CD4-positive, alpha-beta T cell (primary cell): ENCODE results near the gene BRINP3. TPM values are rescaled to one million over a fixed set of nuclear protein-coding genes. Genes with fewer than 3 reads are reported as not detected.

Source experiments
- ATAC-seq: fragments of 200-7000 bp; cut with Tn5 transposase; one replicate; pipeline ENCODE4 v1.10.0; 2022; ENCODE audit warnings: mild to moderate bottlenecking; ENCODE audit not compliant: poor library complexity
- CTCF ChIA-PET: fragments of 350-600 bp; sonication (Branson Sonifier 250); formaldehyde crosslinking; loops from one replicate; lab custom pipeline; 2021; ENCODE audit warnings: antibody characterized with exemption, inconsistent platforms; lab: Charles Lee
- POLR2A ChIA-PET: fragments of 350-600 bp; sonication (Branson Sonifier 250); formaldehyde crosslinking; loops from one replicate; lab custom pipeline; 2021; ENCODE audit warnings: antibody characterized with exemption, inconsistent platforms; lab: Charles Lee
- DNase-seq, 14 experiments: peaks; one replicate each; pipeline ENCODE4 v3.0.0-alpha.2; 2013 to 2020; ENCODE audit warnings: mixed read lengths in 2 of 14
- H3K27ac ChIP-seq, 2 donors: one replicate each; pipeline versions ENCODE4 v1.5.1 to v1.7.0; 2013; ENCODE audit warnings: low read length in 2 of 2, low read depth in 1 of 2, mild to moderate bottlenecking in 1 of 2
- H3K27me3 ChIP-seq, 2 experiments: 1 replicate in 1 of 2; 2 replicates in 1 of 2; pipeline versions ENCODE4 v1.6.1 to v1.7.0; 2013; ENCODE audit warnings: low read length in 2 of 2, control low read depth in 1 of 2, mild to moderate bottlenecking in 1 of 2, moderate library complexity in 1 of 2; ENCODE audit not compliant: insufficient read depth in 2 of 2, control insufficient read depth in 1 of 2
- H3K36me3 ChIP-seq: one replicate; pipeline ENCODE4 v1.6.1; 2013; ENCODE audit warnings: low read length, control low read depth; ENCODE audit not compliant: insufficient read depth
- H3K4me1 ChIP-seq: one replicate; pipeline ENCODE4 v1.6.1; 2013; ENCODE audit warnings: low read length, control low read depth; ENCODE audit not compliant: insufficient read depth
- H3K4me3 ChIP-seq: one replicate; pipeline ENCODE4 v1.5.1; 2013; ENCODE audit warnings: mild to moderate bottlenecking, low read length, moderate library complexity
- H3K9me3 ChIP-seq, 2 experiments: 1 replicate in 1 of 2; 2 replicates in 1 of 2; pipeline versions ENCODE4 v1.6.1 to v1.7.0; 2013; ENCODE audit warnings: low read length in 2 of 2, mild to moderate bottlenecking in 2 of 2, control low read depth in 1 of 2, moderate library complexity in 1 of 2; ENCODE audit not compliant: control insufficient read depth in 1 of 2, insufficient read depth in 1 of 2
- H3K27ac Mint-ChIP-seq: one replicate; pipeline ENCODE4 v1.8.0; 2020; ENCODE audit warnings: mixed read lengths
- H3K27me3 Mint-ChIP-seq: one replicate; pipeline ENCODE4 v1.8.0; 2021; ENCODE audit warnings: mixed read lengths
- H3K36me3 Mint-ChIP-seq: one replicate; pipeline ENCODE4 v1.8.0; 2021; ENCODE audit warnings: low read depth, mixed read lengths
- H3K4me1 Mint-ChIP-seq: one replicate; pipeline ENCODE4 v1.8.0; 2021; ENCODE audit warnings: low read depth, mixed read lengths
- H3K4me3 Mint-ChIP-seq: one replicate; pipeline ENCODE4 v1.8.0; 2020; ENCODE audit warnings: mild to moderate bottlenecking, mixed read lengths
- H3K9me3 Mint-ChIP-seq: one replicate; pipeline ENCODE4 v1.8.0; 2020; ENCODE audit warnings: mixed read lengths
- intact Hi-C, 2 experiments: fragments of 100-400 bp; cut with DNase I in 1 of 2; cut with micrococcal nuclease in 1 of 2; formaldehyde crosslinking; loops; one replicate each; pipeline versions ENCODE4 v1.15.1 to v1.9.0; 2023 to 2025; cut with DNase I, micrococcal nuclease
- total RNA-seq, 174 experiments: library from RNA in 2 of 174; stranded (reverse) in 2 of 174; gene quantifications; one replicate each; pipeline ENCODE4 v1.2.3 and lab custom pipeline; 2021 to 2026
- TF ChIP-seq, protein P1 (sequence below): fragments of 200-600 bp; IDR thresholded peaks from one replicate; pipeline ENCODE4 v1.8.0; 2022; ENCODE audit warnings: antibody characterized with exemption, mild to moderate bottlenecking

Gene BRINP3
- total RNA-seq, 2 experiments from 2014 or later = not detected

DNA sequence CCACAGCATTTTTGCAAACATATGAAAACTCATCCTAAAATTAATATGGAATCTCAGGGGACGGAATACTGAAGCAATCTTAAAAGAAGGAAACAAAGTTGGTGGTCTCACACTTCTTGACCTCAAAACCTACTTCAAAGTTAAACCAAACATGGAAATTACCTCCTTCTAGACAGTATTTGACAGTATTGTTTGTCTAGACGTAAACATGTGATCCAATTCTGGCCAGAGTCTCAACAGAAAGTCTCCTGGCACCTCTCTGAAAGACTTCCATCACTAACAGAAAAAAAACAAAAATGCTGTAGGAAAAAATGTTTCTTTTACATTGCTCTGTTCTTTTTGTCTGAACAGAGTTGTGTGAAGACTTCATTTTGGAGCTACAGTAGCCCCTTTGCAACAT lies 99.7 kb downstream of the BRINP3 start:
- TF ChIP-seq, protein P1, sequence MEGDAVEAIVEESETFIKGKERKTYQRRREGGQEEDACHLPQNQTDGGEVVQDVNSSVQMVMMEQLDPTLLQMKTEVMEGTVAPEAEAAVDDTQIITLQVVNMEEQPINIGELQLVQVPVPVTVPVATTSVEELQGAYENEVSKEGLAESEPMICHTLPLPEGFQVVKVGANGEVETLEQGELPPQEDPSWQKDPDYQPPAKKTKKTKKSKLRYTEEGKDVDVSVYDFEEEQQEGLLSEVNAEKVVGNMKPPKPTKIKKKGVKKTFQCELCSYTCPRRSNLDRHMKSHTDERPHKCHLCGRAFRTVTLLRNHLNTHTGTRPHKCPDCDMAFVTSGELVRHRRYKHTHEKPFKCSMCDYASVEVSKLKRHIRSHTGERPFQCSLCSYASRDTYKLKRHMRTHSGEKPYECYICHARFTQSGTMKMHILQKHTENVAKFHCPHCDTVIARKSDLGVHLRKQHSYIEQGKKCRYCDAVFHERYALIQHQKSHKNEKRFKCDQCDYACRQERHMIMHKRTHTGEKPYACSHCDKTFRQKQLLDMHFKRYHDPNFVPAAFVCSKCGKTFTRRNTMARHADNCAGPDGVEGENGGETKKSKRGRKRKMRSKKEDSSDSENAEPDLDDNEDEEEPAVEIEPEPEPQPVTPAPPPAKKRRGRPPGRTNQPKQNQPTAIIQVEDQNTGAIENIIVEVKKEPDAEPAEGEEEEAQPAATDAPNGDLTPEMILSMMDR = no peak
- no peaks in the 10 kb centered on the region for H3K4me1 ChIP-seq
- H3K9me3 Mint-ChIP-seq = peaks cover 7% of the 10 kb centered on the region
- no peaks in the 10 kb centered on the region for H3K36me3 Mint-ChIP-seq
- ATAC-seq (no peak), DNase-seq (no peak)
- no peaks in the 10 kb centered on the region for H3K27me3 Mint-ChIP-seq
- intact Hi-C loops = no loop called here
- no peak overlapping the region for H3K4me3 Mint-ChIP-seq
- H3K27ac Mint-ChIP-seq = no peak overlapping the region
- ChIA-PET POLR2A (no interaction called here), CTCF (no interaction called here)
- no peak overlapping the region for H3K27ac ChIP-seq
- H3K27me3 ChIP-seq = no peaks in the 10 kb centered on the region
- H3K4me3 ChIP-seq = no peak overlapping the region
- H3K9me3 ChIP-seq = peaks cover 0 to 5% of the 10 kb centered on the region in 2 experiments
- H3K4me1 Mint-ChIP-seq = no peaks in the 10 kb centered on the region
- H3K36me3 ChIP-seq = no peaks in the 10 kb centered on the region

DNA sequence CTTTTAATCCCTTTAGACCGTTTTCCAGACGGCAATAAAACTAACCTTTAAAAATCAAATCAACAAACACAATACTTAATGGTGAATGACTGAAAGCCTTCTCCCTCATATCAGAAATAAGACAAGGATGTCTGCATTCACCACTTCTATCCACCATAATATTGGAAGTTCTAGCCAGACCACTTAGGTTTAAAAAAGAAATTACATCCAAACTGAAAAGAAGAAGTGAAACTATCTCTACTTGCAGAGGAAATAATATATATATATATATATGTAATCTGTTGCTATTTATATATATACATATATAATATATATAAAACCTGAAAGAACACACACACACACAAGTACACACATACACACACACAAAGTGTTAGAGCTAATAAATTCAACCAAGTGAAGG lies 100.4 kb downstream of the BRINP3 start:
- Histone ChIP-seq H3K27me3 (no peaks in the 10 kb centered on the region), H3K4me1 (no peaks in the 10 kb centered on the region), H3K4me3 (no peak overlapping the region), H3K9me3 (peaks cover 0 to 5% of the 10 kb centered on the region in 2 experiments), H3K36me3 (no peaks in the 10 kb centered on the region), H3K27ac (no peak overlapping the region)
- intact Hi-C loops = no loop called here
- TF ChIP-seq, protein P1 = no peak
- Mint-ChIP-seq H3K4me1 (no peaks in the 10 kb centered on the region), H3K36me3 (no peaks in the 10 kb centered on the region), H3K4me3 (no peak overlapping the region), H3K9me3 (peaks cover 7% of the 10 kb centered on the region), H3K27ac (no peak overlapping the region), H3K27me3 (no peaks in the 10 kb centered on the region)
- ATAC-seq (no peak), DNase-seq (no peak)
- POLR2A ChIA-PET = no interaction called here
- CTCF ChIA-PET = no interaction called here

DNA sequence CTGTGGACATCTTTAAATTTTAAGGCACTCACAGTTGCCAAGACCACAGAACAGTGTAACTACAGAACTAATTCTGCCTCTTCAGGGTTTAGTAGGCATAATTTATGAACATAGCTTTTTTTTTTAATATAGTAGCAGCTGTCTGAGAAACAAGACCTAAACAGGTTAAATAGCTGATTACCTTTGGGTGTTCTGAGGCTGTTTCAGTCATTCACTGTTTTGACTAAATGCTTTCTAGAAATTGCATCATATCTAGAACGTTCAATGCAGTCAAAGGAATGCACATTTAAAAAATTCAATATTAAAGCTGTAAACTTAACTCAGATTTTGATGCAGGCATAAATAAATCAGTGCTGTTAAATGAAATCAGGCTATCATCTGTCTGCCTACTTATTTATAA lies 101.6 kb downstream of the BRINP3 start:
- H3K27me3 ChIP-seq = no peaks in the 10 kb centered on the region
- no peaks in the 10 kb centered on the region for H3K36me3 ChIP-seq
- no peak overlapping the region for H3K27ac ChIP-seq
- Mint-ChIP-seq H3K27ac (no peak overlapping the region), H3K4me1 (no peaks in the 10 kb centered on the region), H3K27me3 (no peaks in the 10 kb centered on the region), H3K9me3 (peaks cover 7% of the 10 kb centered on the region), H3K4me3 (no peak overlapping the region), H3K36me3 (no peaks in the 10 kb centered on the region)
- no peak overlapping the region for H3K4me3 ChIP-seq
- H3K9me3 ChIP-seq = peaks cover 0 to 5% of the 10 kb centered on the region in 2 experiments
- intact Hi-C loops = no loop called here
- CTCF ChIA-PET = no interaction called here
- ATAC-seq (no peak), DNase-seq (no peak)
- POLR2A ChIA-PET = no interaction called here
- H3K4me1 ChIP-seq = no peaks in the 10 kb centered on the region
- TF ChIP-seq, protein P1 = no peak
